GM23248 (cell line): ENCODE results near the gene PITHD1. TPM values are rescaled to one million over a fixed set of nuclear protein-coding genes. Genes with fewer than 3 reads are reported as not detected.
A peak's percentile ranks its signal among the peaks of the same experiment; 100 is the strongest.
"Not testable (repeated sequence)": the region's sequence is repeated elsewhere in the genome, so short reads cannot be mapped to it uniquely, and the experiment has no call there.

Experiments used
- DNase-seq: peaks from one replicate; pipeline ENCODE4 v3.0.0-alpha.2; 2015
- H2AFZ ChIP-seq: fragments of 200-600 bp; sonication (generic); 2 replicates; pipeline ENCODE4 v1.6.1; 2016; ENCODE audit warnings: antibody characterized with exemption
- H3F3A ChIP-seq: fragments of 200-600 bp; sonication (generic); 2 replicates; pipeline ENCODE4 v1.6.1; 2016; ENCODE audit warnings: mild to moderate bottlenecking, antibody characterized with exemption, mixed run types; ENCODE audit not compliant: insufficient read depth
- H3K27ac ChIP-seq: fragments of 200-600 bp; sonication (generic); 2 replicates; pipeline ENCODE4 v1.5.1; 2016; ENCODE audit warnings: mild to moderate bottlenecking
- H3K27me3 ChIP-seq: fragments of 200-600 bp; sonication (generic); replicated peaks from 2 replicates; pipeline ENCODE4 v1.6.1; 2016; ENCODE audit warnings: mild to moderate bottlenecking; ENCODE audit not compliant: insufficient read depth
- H3K36me3 ChIP-seq: fragments of 200-600 bp; sonication (generic); 2 replicates; pipeline ENCODE4 v1.6.1; 2016; ENCODE audit warnings: low read depth, mild to moderate bottlenecking
- H3K4me1 ChIP-seq: fragments of 200-600 bp; sonication (generic); 2 replicates; pipeline ENCODE4 v1.6.1; 2016; ENCODE audit warnings: mild to moderate bottlenecking; ENCODE audit not compliant: insufficient read depth
- H3K4me2 ChIP-seq: fragments of 200-600 bp; sonication (generic); one replicate; pipeline ENCODE4 v1.6.1; 2016; ENCODE audit warnings: mild to moderate bottlenecking; ENCODE audit not compliant: unreplicated experiment
- H3K4me3 ChIP-seq: fragments of 200-600 bp; sonication (generic); 2 replicates; pipeline ENCODE4 v1.5.1; 2016; ENCODE audit warnings: mild to moderate bottlenecking
- H3K79me2 ChIP-seq: fragments of 200-600 bp; sonication (generic); 2 replicates; pipeline ENCODE4 v1.6.1; 2016; ENCODE audit warnings: mild to moderate bottlenecking; ENCODE audit not compliant: insufficient read depth
- H3K9ac ChIP-seq: fragments of 200-600 bp; sonication (generic); 2 replicates; pipeline ENCODE4 v1.6.1; 2016; ENCODE audit warnings: mild to moderate bottlenecking
- H3K9me2 ChIP-seq: fragments of 200-600 bp; sonication (generic); 2 replicates; pipeline ENCODE4 v1.6.1; 2016; ENCODE audit warnings: mixed run types, mild to moderate bottlenecking, moderate library complexity; ENCODE audit not compliant: insufficient read depth
- H3K9me3 ChIP-seq: fragments of 200-600 bp; sonication (generic); one replicate; pipeline ENCODE4 v1.6.1; 2017; ENCODE audit warnings: low read depth
- H4K20me1 ChIP-seq: fragments of 200-600 bp; sonication (generic); 2 replicates; pipeline ENCODE4 v1.6.0; 2016; ENCODE audit not compliant: insufficient read depth
- EZH2 ChIP-seq: fragments of 200-600 bp; sonication (generic); IDR thresholded peaks from 2 replicates; pipeline ENCODE4 v1.6.1; 2018; ENCODE audit warnings: antibody characterized with exemption, mild to moderate bottlenecking; ENCODE audit not compliant: insufficient read depth, poor library complexity, severe bottlenecking
- EZH2phosphoT487 ChIP-seq: fragments of 200-600 bp; sonication (generic); IDR thresholded peaks from 2 replicates; pipeline ENCODE4 v1.6.1; 2018; ENCODE audit warnings: antibody characterized with exemption, moderate library complexity, mild to moderate bottlenecking, low read depth; ENCODE audit not compliant: insufficient read depth
- WGBS, 2 experiments: methylation state at CpG; one replicate each; pipeline ENCODE4 v1.1.6; 2015 to 2017; ENCODE audit warnings: low lambda C conversion rate in 2 of 2, low coverage in 1 of 2; ENCODE audit errors: missing lambda C conversion rate in 2 of 2; 5-methylcytosine and 5-hydroxymethylcytosine counted together
- in situ Hi-C: fragments of 300-500 bp; cut with MboI; formaldehyde crosslinking; loops from 2 replicates; pipeline ENCODE4 v1.15.0; 2020
- polyA plus RNA-seq: library from polyadenylated mRNA; unstranded; fragments of >200 nt; fragmentation: Nextera tagmentation; extraction: Ambion mirVana; gene quantifications from 2 replicates; pipeline ENCODE4 v1.2.1, GENCODE V29; 2016
- total RNA-seq: library from RNA; depleted of rRNA; stranded (reverse); fragments of >200 nt; shearing (Covaris generic); gene quantifications from 2 replicates; pipeline ENCODE4 v1.2.3, GENCODE V29; 2014; rRNA removed

PITHD1 gene
- total RNA-seq: 51.0 and 63.0 TPM in 2 replicates
- polyA plus RNA-seq: 38.4 and 39.4 TPM in 2 replicates

DNA sequence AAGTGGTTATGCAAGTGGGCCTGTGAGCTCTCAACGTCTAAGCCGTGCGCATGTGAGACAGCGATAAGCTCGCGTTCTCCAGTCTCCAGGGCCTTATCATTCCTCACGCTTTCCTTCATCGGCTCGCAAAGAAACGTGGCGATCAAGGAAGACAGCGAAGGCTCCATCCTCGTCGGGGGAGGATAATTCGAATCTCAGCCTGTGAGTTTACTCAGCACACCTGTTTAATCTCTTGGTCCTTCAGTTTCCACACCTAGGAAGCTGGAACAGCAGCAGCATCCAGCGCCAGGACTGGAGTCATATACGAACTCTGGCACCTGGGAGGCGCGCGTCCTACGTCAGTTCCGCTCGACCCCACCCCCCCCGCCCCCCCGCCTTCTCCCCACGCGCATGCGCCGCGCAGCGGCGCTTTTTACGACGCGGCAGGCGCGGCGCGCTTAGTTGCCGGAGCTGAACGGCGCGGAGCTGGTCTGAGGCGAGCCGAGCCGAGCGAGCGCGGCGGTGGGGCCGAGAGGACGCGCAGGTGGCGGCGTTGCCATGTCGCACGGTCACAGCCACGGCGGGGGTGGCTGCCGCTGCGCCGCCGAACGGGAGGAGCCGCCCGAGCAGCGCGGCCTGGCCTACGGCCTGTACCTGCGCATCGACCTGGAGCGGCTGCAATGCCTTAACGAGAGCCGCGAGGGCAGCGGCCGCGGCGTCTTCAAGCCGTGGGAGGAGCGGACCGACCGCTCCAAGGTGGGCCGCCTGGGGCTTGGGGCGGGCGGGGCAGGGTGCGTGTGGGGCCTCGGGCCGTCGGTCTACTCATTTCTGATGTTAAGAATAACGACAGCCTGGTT, at the start of gene PITHD1:
Gene PITHD1 (plus strand): TSS at position 440 of the 836 bp plus-strand sequence. CDS start 98 bp downstream, at position 538.
- in situ Hi-C loops: no loop called here
- peaks cover 65% of the 10 kb centered on the region for H3K79me2 ChIP-seq

GRCh38 chr1:23732363-23733224, 45.6 kb upstream of the PITHD1 start:
- peak; percentile 83 for DNase-seq
- TF ChIP-seq EZH2: no peak
- no peak overlapping the region for H3K9ac ChIP-seq
- peak overlapping the region; percentile 26 for H3K4me2 ChIP-seq
- WGBS, 2 experiments: 77 to 82% methylated on average over 10 of the region's 10 CpGs
- no peak overlapping the region for H3K4me3 ChIP-seq
- H3K4me1 ChIP-seq: peaks cover 13% of the 10 kb centered on the region
- H3K27me3 ChIP-seq: no peaks in the 10 kb centered on the region
- H4K20me1 ChIP-seq: no peaks in the 10 kb centered on the region
- H3K27ac ChIP-seq: 0 out of 2 replicates have a peak overlapping the region, but pooled peaks have one; percentile 8
- no peaks in the 10 kb centered on the region for H3K36me3 ChIP-seq
- H3F3A ChIP-seq: peaks cover 14% of the 10 kb centered on the region
- H3K9me3 ChIP-seq: no peaks in the 10 kb centered on the region
- no peak overlapping the region for H2AFZ ChIP-seq
- in situ Hi-C loops: no loop called here
- H3K79me2 ChIP-seq: peaks cover 93% of the 10 kb centered on the region
- no peaks in the 10 kb centered on the region for H3K9me2 ChIP-seq

More for the DNA sequence above, at the start of gene PITHD1:
- Histone ChIP-seq H3K27me3 (no peaks in the 10 kb centered on the region), H3K9me2 (no peaks in the 10 kb centered on the region), H4K20me1 (no peaks in the 10 kb centered on the region), H3K9me3 (no peaks in the 10 kb centered on the region), H3K36me3 (no peaks in the 10 kb centered on the region), H3K27ac (peak within 1 kb of the TSS; percentile 86), H3K4me1 (peaks cover 22% of the 10 kb centered on the region), H3K4me3 (peak within 1 kb of the TSS; percentile 80), H3K4me2 (peak within 1 kb of the TSS; percentile 96), H3K9ac (peak within 1 kb of the TSS; percentile 89), H2AFZ (peak within 1 kb of the TSS; percentile 88), H3F3A (peaks cover 17% of the 10 kb centered on the region)
- no peak for TF ChIP-seq EZH2phosphoT487
- no peak for TF ChIP-seq EZH2
- WGBS, 2 experiments: 1 to 2% methylated on average over 48 to 81 of the region's 91 CpGs
- DNase-seq: peak; percentile 95

- H3K9ac ChIP-seq, in situ Hi-C loops: not testable (repeated sequence)
Measured at GRCh38 chr1:23733281-23733680, 44.9 kb upstream of the PITHD1 start.

GRCh38 chr1:23736437-23737134, 41.6 kb upstream of the PITHD1 start:
- no peak overlapping the region for H3K4me3 ChIP-seq
- H2AFZ ChIP-seq: no peak overlapping the region
- H3K4me1 ChIP-seq: peaks cover 9% of the 10 kb centered on the region; the same call in 1 of the 2 replicates
- no peaks in the 10 kb centered on the region for H3K27me3 ChIP-seq
- no peak overlapping the region for H3K4me2 ChIP-seq
- in situ Hi-C loops: no loop called here
- WGBS, 2 experiments: 92 to 95% methylated on average over 7 of the region's 7 CpGs
- H3K36me3 ChIP-seq: no peaks in the 10 kb centered on the region
- peaks cover 10% of the 10 kb centered on the region for H3F3A ChIP-seq
- no peak overlapping the region for H3K9ac ChIP-seq
- no peaks in the 10 kb centered on the region for H3K9me2 ChIP-seq
- no peak for DNase-seq
- TF ChIP-seq EZH2 (no peak), EZH2phosphoT487 (no peak)
- H4K20me1 ChIP-seq: no peaks in the 10 kb centered on the region
- peaks cover 86% of the 10 kb centered on the region for H3K79me2 ChIP-seq
- no peaks in the 10 kb centered on the region for H3K9me3 ChIP-seq
- no peak overlapping the region for H3K27ac ChIP-seq

More at GRCh38 chr1:23733281-23733680, 44.9 kb upstream of the PITHD1 start:
- peaks cover 93% of the 10 kb centered on the region for H3K79me2 ChIP-seq
- WGBS, 2 experiments: 96 to 97% methylated on average over 5 of the region's 5 CpGs
- H2AFZ ChIP-seq, H3K4me2 ChIP-seq, H3K27ac ChIP-seq, H3K9me3 ChIP-seq, H3K4me3 ChIP-seq, H3K4me1 ChIP-seq, H3K9me2 ChIP-seq, DNase-seq, H4K20me1 ChIP-seq, H3F3A ChIP-seq, H3K36me3 ChIP-seq, H3K27me3 ChIP-seq: not testable (repeated sequence)
